ENCODE data around the gene RCL1. TPM values are rescaled to one million over a fixed set of nuclear protein-coding genes. Genes with fewer than 3 reads are reported as not detected.
A peak's percentile ranks its signal among the peaks of the same experiment; 100 is the strongest.
"Not testable (repeated sequence)": the region's sequence is repeated elsewhere in the genome, so short reads cannot be mapped to it uniquely, and the experiment has no call there.

RCL1 gene
- total RNA-seq, result 17.8 TPM

- peak; percentile 97 for DNase-seq
These were observed at the start of gene RCL1 for GRCh38 chr9:4792572-4793458. Gene RCL1, plus strand, starts transcription at chr9:4792944. Its CDS starts 148 bp downstream, at chr9:4793092.

- no peak for DNase-seq
These were observed 49.4 kb upstream of the RCL1 start for GRCh38 chr9:4743131-4743875.

DNA sequence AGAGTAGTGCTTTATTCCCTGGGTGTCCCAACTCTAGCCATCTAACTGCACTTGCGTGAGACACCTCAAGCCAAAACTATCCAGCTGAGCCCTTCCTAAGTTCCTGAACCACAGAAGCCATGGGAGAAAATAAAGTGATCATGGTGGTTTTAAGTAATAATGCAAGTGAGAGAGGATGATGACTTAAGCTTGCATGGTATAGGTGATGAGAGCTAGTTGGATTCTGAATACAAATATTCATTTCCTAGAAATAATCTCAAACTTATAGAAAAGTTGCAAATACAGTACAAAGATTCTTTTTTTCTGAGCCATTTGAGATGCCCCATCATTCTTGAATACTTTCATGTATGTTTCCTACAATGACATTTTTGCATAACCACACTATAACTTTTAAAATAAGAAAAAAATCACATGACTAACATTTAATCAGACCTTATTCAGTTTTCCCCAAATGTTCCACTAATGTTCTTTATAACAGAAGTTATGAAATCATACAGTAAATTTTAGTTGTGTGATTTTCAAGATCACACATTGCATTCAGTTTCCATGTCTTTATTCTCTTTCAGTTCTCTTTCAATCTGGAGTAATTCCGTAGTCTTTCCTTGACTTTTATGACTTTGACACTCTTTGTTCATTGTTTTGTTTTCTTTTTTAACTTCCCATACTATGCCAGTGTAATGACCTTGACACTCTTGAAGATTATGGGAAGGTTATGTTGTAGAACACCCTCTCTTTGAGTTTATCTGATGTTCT lies 46.3 kb upstream of the RCL1 start:
- no peak for DNase-seq

GRCh38 chr9:4748612-4749011 lies 44.1 kb upstream of the RCL1 start:
- DNase-seq, result no peak

DNA sequence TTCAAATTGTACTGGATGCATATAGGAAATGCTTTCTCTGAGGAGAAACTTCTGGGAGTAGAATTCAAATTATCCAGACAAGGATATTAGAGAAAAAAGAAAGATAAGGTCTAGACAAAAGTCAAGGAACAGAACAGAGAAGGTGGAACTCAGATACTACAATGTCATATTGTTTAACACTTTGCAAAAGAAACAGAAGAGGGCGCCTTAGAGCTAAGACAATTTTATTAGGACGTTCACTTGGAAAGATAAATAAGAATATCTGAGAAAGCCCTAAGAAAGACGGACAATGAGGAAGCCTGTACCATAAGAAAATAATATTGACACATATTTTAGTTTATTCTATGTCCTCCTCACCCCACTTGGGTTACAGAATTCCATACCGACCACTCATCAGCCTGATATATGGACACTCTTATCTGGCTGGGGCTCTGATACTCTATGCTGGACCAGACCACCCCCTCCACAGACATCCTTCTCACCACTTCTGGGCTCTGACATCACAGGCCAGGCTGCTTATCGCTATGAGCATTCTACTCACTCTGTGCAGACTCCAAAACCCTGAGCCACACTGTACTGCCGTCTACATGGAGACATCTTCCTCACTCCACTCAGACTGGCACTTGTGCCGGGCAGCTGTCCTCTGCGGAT lies 42.6 kb upstream of the RCL1 start:
- DNase-seq, result no peak

- not testable (repeated sequence) for DNase-seq
These were observed 38.2 kb upstream of the RCL1 start for GRCh38 chr9:4754530-4754929.

DNA sequence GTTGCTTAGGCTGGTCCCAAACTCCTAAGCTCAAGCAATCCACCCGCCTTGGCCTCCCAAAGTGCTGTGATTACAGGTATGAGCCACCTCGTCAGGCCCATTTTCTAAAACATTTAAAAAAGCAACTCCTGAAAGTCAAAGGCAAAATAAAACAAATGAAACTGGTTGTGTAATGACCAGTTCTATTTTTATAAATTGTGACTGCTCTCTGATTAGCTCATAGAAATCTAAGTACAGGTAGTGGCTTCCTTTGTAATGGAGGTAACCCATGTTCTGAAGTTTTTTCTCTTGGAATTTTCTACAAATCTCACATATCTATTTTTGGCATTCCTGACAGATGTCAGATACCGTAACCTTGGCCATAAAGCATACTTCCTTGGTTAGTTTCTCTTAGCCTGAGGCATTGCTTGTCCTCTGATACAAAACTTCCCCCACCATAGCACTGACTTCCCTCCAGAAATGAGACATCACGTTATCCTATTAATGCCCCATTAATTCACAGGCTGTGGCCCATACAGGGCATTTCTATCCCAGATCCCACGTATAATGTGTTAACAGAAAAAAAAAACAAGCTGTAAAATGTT lies 37.6 kb upstream of the RCL1 start:
- no peak for DNase-seq

DNA sequence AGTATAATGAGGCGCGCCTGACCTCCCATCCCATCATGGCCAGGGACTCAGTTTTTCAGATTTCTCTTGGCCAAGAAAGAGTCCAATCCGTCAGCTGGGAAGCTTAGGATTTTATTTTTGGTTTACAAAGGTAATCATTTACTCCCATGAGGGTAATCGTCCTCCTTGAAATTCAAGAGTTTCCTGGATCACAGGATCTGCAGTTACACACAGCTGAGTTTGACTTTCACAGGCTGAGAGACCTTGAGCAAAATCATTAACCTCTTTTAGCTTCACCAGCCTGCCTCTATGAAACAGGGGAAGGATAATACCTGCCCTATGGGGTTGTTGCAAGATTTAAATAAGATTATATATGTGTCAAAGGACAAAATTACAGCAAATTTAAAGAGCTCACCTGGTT lies 36.3 kb upstream of the RCL1 start:
- no peak for DNase-seq

GRCh38 chr9:4760122-4760521 lies 32.6 kb upstream of the RCL1 start:
- DNase-seq, result no peak

DNA sequence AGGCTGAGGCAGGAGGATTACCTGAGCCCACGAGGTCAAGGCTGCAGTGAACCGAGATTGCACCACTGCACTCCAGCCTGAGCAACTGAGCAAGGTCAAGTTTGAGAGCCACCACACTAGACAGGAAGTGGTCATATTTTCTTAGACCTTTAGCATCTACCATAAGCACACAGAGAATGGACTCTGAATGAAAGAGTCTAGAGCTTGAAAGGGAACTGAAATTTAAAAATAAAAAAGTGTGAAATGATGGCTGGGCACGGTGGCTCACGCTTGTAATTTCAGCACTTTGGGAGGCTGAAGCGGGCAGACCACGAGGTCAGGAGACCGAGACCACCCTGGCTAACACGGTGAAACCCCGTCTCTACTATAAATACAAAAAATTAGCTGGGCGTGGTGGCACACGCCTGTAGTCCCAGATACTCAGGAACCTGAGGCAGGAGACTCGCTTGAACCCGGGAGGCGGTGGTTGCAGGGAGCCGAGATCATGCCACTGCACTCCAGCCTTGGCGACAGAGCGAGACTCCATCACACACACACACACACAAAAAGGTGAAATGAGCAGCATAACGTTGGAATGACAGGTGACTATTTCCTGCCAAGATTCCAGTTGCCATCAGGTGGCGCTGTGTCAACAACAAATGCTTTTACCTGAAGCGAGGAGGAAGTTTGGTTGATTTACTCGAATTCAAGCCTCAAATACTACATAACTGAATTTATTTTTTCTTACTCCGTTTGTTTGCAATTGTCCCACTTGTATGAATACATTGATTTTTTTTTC lies 30.4 kb upstream of the RCL1 start:
- peak; percentile 23 for DNase-seq

DNA sequence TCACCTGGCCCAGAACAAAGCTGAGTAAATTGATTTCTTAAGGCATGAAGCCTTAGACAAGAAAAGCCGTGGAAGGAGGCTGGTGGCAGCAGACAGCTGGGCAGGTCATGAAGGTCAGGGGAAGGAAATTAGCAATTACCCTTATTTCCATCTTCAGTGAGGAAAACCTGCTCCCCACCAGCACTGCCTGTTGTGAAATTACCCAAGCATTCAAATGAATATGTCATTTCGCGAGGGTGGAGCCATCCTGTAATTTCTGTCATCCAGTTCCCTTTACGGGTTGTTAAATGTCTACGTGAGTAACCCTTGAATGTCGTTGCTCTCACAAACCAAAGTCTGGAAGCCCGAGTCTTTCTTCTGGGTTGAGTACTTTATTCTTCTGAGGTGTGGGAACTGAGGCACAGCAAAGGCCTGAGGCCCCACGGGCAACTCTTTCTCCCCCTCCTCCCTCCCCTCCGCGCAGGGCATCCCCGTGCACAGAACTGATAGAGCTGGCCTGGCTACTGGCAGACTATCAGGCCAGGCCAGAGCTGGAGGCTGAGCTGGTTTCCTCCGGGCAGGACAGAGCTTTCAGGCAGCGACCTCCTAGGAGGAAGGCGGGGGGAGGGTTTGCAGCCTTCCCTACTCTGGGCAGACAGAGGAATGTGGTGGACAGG lies 29.7 kb upstream of the RCL1 start:
- DNase-seq, result no peak

DNA sequence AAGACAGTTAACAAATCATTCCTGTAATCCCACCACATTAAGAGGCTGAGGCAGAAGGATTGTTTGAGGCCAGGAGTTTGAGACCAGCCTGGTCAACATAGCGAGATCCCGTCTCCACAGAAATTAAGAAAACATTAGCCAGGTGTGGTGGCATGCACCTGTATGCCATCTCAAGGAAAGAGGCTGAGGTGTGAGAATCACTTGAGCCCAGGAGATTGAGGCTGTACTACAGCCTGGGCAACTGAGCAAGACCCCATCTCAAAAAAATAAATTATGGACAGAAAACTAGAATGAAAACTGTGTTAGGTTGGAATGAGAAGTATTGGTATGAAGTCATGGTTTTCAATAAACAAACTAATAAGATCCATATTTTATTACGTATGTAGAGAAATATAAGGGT lies 28.7 kb upstream of the RCL1 start:
- DNase-seq, result no peak

- DNase-seq, result no peak
These were observed 24.1 kb upstream of the RCL1 start for GRCh38 chr9:4768681-4769080.

DNA sequence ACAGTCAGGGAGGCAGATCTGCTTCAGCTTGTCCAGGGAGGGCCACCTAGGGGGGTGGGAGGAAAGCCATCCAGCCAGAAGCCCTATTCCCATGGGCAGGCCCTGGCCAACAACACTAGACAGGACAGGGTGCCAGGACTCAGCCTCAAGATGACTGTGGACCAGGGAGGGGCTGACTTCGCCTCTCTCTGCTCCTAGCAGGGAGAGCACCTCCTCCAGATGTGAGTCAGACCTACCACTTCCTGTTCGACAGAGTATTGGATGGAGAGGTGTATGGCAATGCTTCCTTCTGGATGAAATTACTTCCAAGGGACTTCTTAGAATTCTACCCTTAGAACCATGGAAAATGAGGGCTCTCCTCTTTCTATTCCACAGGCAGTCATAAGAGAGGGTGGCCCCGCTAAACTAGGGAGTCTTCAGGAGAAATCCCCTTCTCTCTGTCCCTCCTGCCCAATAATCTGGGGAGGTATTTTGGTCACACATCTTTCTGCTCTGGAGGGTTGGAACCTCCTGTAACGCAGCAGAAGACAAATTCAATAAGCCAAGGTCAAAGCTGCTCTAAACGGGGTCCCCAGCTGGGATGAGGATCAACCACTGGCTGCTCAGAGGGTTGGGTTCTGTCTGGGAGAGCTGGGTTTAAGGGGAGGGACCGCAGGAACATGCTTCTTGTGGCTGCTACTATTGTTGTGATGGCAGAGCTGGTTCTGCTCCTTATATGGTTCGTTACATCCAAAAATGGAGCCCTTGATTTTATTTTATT lies 23.2 kb upstream of the RCL1 start:
- DNase-seq, result no peak

- no peak for DNase-seq
These were observed 21.0 kb upstream of the RCL1 start for GRCh38 chr9:4771788-4772187.

DNA sequence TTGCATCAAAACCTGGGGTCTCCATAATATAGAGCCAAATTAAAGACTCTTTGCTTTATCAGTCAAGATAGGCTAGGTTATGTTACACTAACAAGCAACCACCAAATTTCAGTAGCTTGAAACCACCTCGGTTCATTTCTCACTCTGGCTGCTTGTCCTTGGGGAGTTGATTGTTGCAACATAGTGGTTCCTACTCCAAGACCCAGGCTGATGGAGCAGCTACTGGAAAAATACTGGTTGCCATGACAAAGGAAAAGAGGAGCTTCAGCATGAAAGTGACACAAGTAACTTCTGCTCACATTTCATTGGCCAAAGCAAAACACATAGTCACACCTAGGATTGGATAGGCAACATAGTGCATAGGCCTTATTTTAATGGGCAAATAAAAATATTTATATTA lies 18.5 kb upstream of the RCL1 start:
- no peak for DNase-seq

GRCh38 chr9:4774958-4775357 lies 17.8 kb upstream of the RCL1 start:
- not testable (repeated sequence) for DNase-seq

DNA sequence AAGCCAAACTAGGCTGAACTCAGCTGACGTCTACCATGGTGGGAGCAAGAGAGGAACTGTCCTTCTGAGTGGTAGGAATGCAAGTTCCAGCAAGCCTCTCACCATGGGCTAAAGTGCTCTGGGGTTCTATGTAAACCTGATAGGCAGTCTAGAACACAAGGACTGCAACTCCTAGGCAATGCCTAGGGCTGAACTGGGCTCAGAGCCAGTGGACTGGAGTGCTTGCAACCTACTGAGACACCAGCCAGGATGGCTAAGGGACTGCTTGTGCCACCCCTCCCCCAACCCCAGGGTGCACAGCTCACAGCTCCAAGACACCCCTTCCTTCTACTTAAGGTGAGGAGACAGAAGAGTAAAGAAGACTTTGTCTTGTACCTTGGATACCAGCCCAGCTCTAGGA lies 12.1 kb upstream of the RCL1 start:
- no peak for DNase-seq

DNA sequence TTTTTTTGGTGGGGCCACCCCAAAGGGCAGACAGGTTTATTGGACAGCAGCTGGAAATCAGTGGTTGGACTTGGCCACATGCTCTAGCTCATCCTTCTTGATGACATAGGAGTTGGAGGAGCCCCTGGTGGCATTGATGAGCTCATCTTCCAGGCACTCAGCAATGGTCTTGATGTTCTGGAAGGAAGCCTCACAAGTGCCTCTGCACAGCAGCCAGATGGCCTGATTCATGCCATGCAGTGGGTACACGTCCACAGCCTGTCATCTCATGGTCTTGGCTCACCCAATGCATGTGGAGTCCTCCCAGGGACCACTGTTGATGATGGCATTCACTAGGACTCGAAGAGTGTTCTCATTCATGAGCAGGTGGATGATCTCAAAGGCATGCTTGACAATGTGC lies 11.3 kb upstream of the RCL1 start:
- DNase-seq, result no peak

- DNase-seq, result not testable (repeated sequence)
These were observed 9.6 kb upstream of the RCL1 start for GRCh38 chr9:4783191-4783590.
